RWPE1 (cell line): ENCODE results near the gene RFT1.

Source experiments
- CTCF ChIA-PET: fragments of 350-600 bp; sonication (Branson Sonifier 250); formaldehyde crosslinking; extraction: SDS; loops from one replicate; lab custom pipeline; 2021; lab: Yijun Ruan, JAX
- POLR2A ChIA-PET: fragments of 400-600 bp; formaldehyde crosslinking; extraction: SDS; loops from one replicate; lab custom pipeline; 2020; ENCODE audit warnings: antibody characterized with exemption; ENCODE audit not compliant: low non-redundant PET; lab: Yijun Ruan, JAX
- DNase-seq: peaks from one replicate; pipeline ENCODE4 v3.0.0; 2012; ENCODE audit warnings: low spot score
- H3K27ac ChIP-seq: fragments of 450-650 bp; 2 replicates; pipeline ENCODE4 v1.5.1; 2017
- TF ChIP-seq, protein P1 (sequence below): fragments of 450-650 bp; conservative IDR thresholded peaks from 2 replicates; pipeline ENCODE4 v1.5.1; 2017; ENCODE audit warnings: low read depth, mild to moderate bottlenecking

RFT1 gene

DNA sequence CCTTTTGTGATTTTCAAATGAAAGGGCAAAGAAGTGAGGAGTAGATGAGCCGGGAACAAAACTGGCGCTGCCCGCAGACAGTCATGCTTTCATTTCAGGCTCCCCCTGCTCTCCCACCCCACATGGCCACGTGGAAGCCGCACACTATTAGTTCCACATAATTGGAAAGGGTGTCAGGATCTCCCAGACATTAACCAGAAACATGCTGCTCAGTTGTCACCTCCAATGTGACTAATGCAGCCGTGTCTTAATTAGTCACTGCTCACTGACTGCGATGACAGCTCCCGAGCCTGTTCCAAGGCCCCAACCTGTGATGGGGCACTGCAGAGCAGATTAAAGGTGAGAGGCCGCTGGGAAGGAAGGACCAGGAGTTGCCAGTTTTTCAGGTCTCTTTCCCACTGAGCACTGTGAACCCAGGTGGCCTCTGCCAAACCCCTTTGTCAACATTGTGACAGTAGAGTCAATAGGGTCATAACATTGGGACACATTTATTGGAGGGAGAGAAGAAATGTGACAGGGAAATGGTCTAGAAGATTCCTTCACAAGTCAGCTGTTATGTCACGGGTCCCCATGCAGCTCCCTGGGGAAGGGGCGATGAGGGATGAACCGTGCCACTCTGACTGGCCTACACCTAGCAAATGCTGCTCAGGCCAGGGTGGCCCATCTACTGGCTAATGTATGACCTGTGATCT lies 45.8 kb downstream of the RFT1 start:
- TF ChIP-seq, protein P1, sequence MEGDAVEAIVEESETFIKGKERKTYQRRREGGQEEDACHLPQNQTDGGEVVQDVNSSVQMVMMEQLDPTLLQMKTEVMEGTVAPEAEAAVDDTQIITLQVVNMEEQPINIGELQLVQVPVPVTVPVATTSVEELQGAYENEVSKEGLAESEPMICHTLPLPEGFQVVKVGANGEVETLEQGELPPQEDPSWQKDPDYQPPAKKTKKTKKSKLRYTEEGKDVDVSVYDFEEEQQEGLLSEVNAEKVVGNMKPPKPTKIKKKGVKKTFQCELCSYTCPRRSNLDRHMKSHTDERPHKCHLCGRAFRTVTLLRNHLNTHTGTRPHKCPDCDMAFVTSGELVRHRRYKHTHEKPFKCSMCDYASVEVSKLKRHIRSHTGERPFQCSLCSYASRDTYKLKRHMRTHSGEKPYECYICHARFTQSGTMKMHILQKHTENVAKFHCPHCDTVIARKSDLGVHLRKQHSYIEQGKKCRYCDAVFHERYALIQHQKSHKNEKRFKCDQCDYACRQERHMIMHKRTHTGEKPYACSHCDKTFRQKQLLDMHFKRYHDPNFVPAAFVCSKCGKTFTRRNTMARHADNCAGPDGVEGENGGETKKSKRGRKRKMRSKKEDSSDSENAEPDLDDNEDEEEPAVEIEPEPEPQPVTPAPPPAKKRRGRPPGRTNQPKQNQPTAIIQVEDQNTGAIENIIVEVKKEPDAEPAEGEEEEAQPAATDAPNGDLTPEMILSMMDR: no peak
- DNase-seq: no peak
- ChIA-PET POLR2A (no interaction called here), CTCF (no interaction called here)
- H3K27ac ChIP-seq: peak overlapping the region; percentile 33; the same call in 1 of the 2 replicates

DNA sequence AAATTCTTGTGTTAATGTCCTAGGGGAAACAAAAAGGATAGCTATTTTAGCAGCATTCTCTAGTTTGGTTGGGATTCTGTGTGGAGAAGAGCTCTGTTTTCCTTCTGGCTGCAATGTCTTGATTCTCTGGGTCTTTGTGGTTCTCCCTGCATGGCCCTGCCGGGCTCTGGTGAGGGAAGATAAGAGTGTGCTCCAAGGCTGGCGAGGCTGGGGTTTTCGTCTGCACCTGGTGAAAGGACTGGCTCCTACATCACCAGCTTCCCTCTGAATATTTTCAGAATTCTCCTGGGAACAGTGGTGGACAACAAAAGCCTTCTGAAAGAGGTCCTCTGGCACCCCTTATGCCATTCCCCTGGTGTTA lies 46.3 kb downstream of the RFT1 start:
- no peak for DNase-seq
- TF ChIP-seq, protein P1: no peak
- POLR2A ChIA-PET: no interaction called here
- peak overlapping the region; percentile 33; the same call in 1 of the 2 replicates for H3K27ac ChIP-seq
- CTCF ChIA-PET: interaction anchor here (1.1 kb wide), 1 partner anchor 11 kb away, joined by 3 read pairs; no protein-coding TSS in a partner anchor

DNA sequence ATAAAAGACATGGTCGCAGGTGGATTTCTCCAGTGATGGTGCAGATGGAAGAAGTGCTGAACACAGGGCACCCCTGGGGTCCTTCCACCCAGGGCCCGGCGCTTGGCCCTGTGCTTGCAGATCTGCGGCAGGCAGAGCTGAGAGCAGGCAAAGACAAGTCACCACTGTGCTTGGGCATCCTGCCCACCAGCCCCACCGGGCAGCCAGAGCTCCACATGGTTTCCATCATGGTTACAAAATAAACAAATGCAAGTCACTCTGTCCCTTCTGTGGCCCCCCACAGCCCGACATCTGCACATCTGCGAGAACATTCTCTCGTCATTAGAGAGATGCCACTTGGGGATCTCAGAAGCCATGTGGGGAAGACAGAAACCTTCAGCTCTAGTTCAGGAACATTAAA lies 46.7 kb downstream of the RFT1 start:
- H3K27ac ChIP-seq: peak overlapping the region; percentile 33; the same call in 1 of the 2 replicates
- TF ChIP-seq, protein P1: no peak
- ChIA-PET POLR2A (no interaction called here), CTCF (interaction anchor here (1.1 kb wide), 1 partner anchor 11 kb away, joined by 3 read pairs; no protein-coding TSS in a partner anchor)
- DNase-seq: no peak

DNA sequence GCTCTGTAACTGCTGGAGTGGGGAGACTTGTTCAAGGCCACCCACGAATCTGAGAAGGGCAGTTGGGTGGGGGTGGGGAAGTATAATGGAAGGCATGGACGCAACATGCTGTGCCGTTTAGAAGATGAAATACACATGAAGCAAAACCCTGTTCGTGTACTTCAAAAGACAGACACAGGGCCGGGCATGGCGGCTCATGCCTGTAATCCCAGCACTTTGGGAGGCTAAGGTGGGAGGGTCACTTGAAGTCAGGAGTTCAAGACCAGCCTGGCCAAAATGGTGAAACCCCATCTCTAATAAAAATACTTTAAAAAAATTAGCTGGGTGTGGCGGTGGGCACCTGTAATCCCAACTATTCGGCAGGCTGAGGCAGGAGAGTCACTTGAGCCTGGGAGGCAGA lies 47.5 kb downstream of the RFT1 start:
- TF ChIP-seq, protein P1: no peak
- no peak overlapping the region for H3K27ac ChIP-seq
- POLR2A ChIA-PET: no interaction called here
- CTCF ChIA-PET: interaction anchor here (1.1 kb wide), 1 partner anchor 10 kb away, joined by 3 read pairs; no protein-coding TSS in a partner anchor
- no peak for DNase-seq

DNA sequence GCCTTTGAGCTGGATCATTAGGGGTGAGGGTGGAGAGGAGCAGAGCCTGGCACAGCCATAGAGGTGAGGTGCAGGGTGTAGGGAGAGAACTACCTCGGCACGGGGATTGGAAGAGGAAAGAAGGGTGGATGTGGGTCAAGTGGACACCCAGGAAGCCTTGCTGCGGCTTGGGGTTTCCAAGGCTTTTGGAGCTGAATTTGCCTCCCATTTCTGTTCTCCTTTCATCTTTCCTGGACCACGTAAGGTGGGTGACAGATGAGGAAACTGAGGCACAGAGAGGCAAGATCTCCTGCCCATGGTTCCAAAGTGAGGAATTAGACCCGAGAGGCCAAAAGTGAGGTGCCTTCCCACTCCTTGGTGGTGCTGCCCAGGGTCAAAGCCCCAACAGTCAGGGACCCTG lies 48.9 kb downstream of the RFT1 start:
- TF ChIP-seq, protein P1: no peak
- ChIA-PET POLR2A (no interaction called here), CTCF (interaction anchor here (0.5 kb wide), 1 partner anchor 102 kb away, joined by 5 read pairs; no protein-coding TSS in a partner anchor)
- no peak for DNase-seq
- H3K27ac ChIP-seq: no peak overlapping the region

DNA sequence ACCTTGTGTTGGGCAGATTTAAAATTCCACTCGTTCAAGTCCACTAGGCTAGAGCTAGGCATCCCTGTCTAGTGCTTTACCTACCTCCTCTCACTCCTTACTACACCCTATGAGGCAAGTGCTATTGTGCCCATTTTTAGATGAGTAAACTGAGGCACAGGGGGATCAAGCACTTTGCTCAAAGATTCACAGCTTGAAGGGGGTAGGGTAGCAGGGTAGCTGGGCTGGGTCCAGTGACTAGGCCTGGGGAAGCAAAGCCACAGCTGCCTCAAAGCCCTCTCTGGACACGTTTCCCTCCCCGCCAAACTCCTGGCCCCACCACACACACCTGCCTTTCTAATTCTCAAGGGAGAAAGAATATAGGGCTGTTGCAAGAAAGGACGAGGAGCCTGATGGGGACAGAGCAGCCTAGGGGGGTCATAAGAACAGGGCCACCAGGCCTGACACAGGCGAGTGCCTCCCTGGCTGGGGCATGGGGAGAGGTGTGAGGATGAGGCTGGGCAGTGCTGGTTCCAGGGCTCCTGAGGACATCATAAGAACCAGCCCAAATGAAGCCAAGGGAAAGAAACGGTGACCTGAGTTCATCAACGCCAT lies 49.5 kb downstream of the RFT1 start:
- POLR2A ChIA-PET: no interaction called here
- CTCF ChIA-PET: no interaction called here
- TF ChIP-seq, protein P1: no peak

More for the DNA sequence above, 49.5 kb downstream of the RFT1 start:
- DNase-seq: no peak
- H3K27ac ChIP-seq: no peak overlapping the region
